ENCODE data around the gene CPA2. TPM values are rescaled to one million over a fixed set of nuclear protein-coding genes. Genes with fewer than 3 reads are reported as not detected.

CPA2 gene
- total RNA-seq, 1 donor from 2014 or later = 0.54 TPM

DNA sequence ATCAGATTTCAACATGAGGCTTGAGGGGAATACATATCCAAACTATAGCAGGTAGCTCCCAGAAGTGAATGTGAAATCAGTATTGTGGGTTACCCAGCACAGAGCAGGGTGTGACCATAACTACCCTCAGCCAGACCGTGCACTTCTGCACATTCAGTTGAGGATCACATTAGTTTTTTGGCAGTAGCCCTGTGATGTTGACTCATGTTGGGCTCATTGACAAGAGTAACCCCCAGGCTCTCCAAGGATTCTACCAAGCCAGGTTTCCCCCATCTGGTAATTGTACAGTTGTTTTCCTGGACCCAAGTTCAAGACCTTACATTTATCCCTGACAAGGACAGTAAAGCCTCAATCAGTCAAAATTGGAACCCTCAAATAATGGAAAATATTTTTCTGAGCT, 14.6 kb downstream of the CPA2 start:
- no peak for DNase-seq (ENCODE audit: low spot score in 2 of 2, unreplicated experiment in 2 of 2)
- H3K27ac Mint-ChIP-seq = no peak overlapping the region
- H3K4me1 Mint-ChIP-seq = peaks cover 41% of the 10 kb centered on the region
- H3K9me3 Mint-ChIP-seq = peaks cover 14% of the 10 kb centered on the region
- H3K27me3 Mint-ChIP-seq (ENCODE audit: low read depth) = no peaks in the 10 kb centered on the region
- peaks cover 3% of the 10 kb centered on the region for H3K36me3 Mint-ChIP-seq
- TF ChIP-seq, protein P1, sequence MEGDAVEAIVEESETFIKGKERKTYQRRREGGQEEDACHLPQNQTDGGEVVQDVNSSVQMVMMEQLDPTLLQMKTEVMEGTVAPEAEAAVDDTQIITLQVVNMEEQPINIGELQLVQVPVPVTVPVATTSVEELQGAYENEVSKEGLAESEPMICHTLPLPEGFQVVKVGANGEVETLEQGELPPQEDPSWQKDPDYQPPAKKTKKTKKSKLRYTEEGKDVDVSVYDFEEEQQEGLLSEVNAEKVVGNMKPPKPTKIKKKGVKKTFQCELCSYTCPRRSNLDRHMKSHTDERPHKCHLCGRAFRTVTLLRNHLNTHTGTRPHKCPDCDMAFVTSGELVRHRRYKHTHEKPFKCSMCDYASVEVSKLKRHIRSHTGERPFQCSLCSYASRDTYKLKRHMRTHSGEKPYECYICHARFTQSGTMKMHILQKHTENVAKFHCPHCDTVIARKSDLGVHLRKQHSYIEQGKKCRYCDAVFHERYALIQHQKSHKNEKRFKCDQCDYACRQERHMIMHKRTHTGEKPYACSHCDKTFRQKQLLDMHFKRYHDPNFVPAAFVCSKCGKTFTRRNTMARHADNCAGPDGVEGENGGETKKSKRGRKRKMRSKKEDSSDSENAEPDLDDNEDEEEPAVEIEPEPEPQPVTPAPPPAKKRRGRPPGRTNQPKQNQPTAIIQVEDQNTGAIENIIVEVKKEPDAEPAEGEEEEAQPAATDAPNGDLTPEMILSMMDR (IDR thresholded peaks at IDR 0.05; ENCODE audit: unreplicated experiment) = no peak
- no peak overlapping the region for H3K4me3 Mint-ChIP-seq

- H3K4me1 Mint-ChIP-seq = peaks cover 4% of the 10 kb centered on the region
- H3K27me3 Mint-ChIP-seq (ENCODE audit: low read depth) = no peaks in the 10 kb centered on the region
- H3K36me3 Mint-ChIP-seq = peaks cover 3% of the 10 kb centered on the region
- no peak for DNase-seq (ENCODE audit: low spot score in 2 of 2, unreplicated experiment in 2 of 2)
- TF ChIP-seq, protein P1 (IDR thresholded peaks at IDR 0.05; ENCODE audit: unreplicated experiment) = no peak
- H3K27ac Mint-ChIP-seq = peak overlapping the region; percentile 36
- H3K9me3 Mint-ChIP-seq = peaks cover 14% of the 10 kb centered on the region
- H3K4me3 Mint-ChIP-seq = no peak overlapping the region
Observed at GRCh38 chr7:130286881-130287280, 20.2 kb downstream of the CPA2 start.

- no peak for DNase-seq (ENCODE audit: low spot score in 2 of 2, unreplicated experiment in 2 of 2)
- Mint-ChIP-seq H3K27me3 (ENCODE audit: low read depth) (no peaks in the 10 kb centered on the region), H3K27ac (no peak overlapping the region), H3K9me3 (peaks cover 14% of the 10 kb centered on the region), H3K4me3 (no peak overlapping the region), H3K36me3 (peaks cover 3% of the 10 kb centered on the region), H3K4me1 (peaks cover 11% of the 10 kb centered on the region)
- TF ChIP-seq, protein P1 (IDR thresholded peaks at IDR 0.05; ENCODE audit: unreplicated experiment) = no peak
Observed at GRCh38 chr7:130288168-130288567, 21.5 kb downstream of the CPA2 start.

DNA sequence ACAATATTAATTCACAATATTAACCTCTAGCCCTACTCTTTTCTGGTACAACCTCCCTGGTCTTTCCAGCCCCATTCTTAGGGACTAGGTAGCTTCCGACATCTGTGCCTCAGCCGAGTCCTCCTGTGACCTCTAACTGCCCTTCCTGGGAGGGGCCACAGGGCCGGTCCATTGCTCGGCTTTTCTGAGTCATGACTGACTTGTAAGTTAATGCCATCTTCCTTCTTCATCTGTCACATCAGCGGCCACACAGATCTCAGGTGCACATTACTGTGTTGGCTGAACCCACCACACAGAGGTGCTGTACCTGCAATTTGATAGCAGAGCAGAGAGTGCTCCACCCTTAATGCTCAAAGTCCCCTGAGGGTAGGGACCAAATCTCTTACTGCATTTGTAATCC, 22.2 kb downstream of the CPA2 start:
- Mint-ChIP-seq H3K27me3 (ENCODE audit: low read depth) (no peaks in the 10 kb centered on the region), H3K4me3 (no peak overlapping the region), H3K4me1 (peaks cover 16% of the 10 kb centered on the region), H3K36me3 (peaks cover 3% of the 10 kb centered on the region), H3K9me3 (peaks cover 10% of the 10 kb centered on the region), H3K27ac (no peak overlapping the region)
- no peak for DNase-seq (ENCODE audit: low spot score in 2 of 2, unreplicated experiment in 2 of 2)
- TF ChIP-seq, protein P1 (IDR thresholded peaks at IDR 0.05; ENCODE audit: unreplicated experiment) = no peak

GRCh38 chr7:130289478-130289877, 22.8 kb downstream of the CPA2 start:
- Mint-ChIP-seq H3K4me3 (no peak overlapping the region), H3K4me1 (peaks cover 16% of the 10 kb centered on the region), H3K9me3 (peaks cover 4% of the 10 kb centered on the region), H3K27me3 (ENCODE audit: low read depth) (no peaks in the 10 kb centered on the region), H3K36me3 (peaks cover 3% of the 10 kb centered on the region), H3K27ac (no peak overlapping the region)
- TF ChIP-seq, protein P1 (IDR thresholded peaks at IDR 0.05; ENCODE audit: unreplicated experiment) = no peak
- DNase-seq (ENCODE audit: low spot score in 2 of 2, unreplicated experiment in 2 of 2) = no peak

GRCh38 chr7:130290745-130291144, 24.1 kb downstream of the CPA2 start:
- Mint-ChIP-seq H3K9me3 (no peaks in the 10 kb centered on the region), H3K4me3 (no peak overlapping the region), H3K27me3 (ENCODE audit: low read depth) (no peaks in the 10 kb centered on the region), H3K4me1 (peaks cover 12% of the 10 kb centered on the region), H3K27ac (no peak overlapping the region), H3K36me3 (no peaks in the 10 kb centered on the region)
- DNase-seq (ENCODE audit: low spot score in 2 of 2, unreplicated experiment in 2 of 2) = no peak
- TF ChIP-seq, protein P1 (IDR thresholded peaks at IDR 0.05; ENCODE audit: unreplicated experiment) = no peak
